NCI-H1694 treated with DMSO at 0.1 percent for 48 hours (cell line): Measurements from ENCODE around the gene PLSCR1.

Experiments
- DNase-seq: peaks from one replicate; lab custom pipeline; 2025; lab: John Stamatoyannopoulos, UW

The PLSCR1 gene, protein sequence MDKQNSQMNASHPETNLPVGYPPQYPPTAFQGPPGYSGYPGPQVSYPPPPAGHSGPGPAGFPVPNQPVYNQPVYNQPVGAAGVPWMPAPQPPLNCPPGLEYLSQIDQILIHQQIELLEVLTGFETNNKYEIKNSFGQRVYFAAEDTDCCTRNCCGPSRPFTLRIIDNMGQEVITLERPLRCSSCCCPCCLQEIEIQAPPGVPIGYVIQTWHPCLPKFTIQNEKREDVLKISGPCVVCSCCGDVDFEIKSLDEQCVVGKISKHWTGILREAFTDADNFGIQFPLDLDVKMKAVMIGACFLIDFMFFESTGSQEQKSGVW

DNA sequence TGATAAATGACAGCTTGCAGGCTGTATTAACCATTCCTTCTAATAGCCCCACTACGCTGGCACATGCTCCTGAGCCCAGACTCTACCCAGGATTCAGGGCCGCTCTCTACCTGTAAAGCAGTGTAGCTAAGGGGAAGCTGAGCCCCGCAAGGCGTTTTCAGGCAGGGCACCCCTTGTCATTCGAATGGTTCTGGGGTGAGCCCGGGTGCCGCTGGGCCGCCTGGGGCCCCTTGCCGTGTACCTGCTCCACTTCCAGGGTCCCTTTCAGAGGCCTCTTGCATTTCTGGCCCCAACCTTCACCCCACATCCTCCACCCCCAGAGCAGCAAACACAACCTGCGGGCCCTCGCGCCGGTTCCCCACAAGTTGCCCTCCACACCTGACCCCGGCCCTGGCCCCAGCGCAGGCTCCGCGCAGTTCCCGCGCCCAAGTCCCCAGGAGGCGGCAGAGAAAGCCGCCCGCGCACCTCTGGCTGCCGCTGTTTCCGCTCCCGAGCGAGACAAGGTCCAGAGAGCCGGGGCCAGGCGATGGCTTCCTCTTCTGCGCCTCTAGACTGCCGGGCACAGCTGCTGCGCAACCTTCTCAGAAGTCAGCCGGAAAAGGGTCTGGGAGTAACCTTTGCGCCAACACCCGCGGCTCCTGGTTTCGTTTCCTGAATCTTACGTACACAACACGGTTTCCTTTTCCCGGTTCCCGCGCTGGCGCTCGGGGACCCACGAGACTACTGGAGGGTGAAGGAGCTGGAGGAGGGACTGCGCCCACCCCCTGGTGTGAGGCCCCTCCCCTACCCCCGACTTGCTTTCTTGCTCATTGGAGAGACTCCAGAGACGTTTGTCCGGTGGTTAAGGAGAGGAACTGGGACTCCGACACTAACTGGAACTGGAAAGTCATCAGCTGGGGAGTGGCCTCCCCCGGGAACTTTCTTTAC lies at the start of gene PLSCR1:
TSS of gene PLSCR1 (minus strand) at position 606 of the 927 bp plus-strand sequence. CDS start 8,055 bp downstream, outside the sequence.
- DNase-seq = peak; percentile 43

DNA sequence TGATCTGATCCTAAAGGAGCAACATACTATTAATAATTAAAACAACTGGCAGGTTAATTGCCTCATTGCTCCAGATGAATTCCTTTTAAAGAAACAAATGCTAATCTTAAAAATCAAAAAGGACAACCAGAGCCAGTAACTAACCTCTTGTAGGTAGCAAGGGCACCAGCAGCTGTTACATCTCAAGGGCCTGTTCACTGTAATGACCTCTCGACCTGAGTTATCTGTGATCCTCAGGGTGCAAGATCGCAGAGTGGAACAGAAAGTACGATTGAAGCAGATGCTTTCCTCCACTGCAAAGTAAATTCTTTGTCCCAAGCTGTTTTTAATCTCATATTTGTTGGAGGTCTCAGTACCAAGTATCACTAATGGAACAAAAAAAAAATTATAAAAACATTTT lies 49.4 kb upstream of the PLSCR1 start:
- no peak for DNase-seq

DNA sequence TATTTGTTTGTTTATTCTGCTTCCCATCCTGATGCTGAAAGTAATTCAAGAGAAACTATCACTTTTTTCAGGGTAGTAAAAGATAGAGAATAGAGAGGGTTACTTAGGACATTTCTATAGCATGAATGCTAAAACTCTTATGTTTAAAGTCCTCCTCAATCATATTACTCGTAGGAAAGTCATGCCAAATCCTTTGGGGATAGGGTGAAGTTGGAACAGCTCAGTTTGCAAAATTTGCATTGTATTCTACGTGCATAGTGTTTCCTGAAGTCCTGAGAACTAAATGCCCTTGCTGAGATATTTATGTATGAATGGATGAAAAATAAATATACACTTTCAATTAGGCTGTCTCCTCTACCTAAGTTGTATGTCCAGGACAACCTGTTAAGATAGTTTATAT lies 46.1 kb upstream of the PLSCR1 start:
- no peak for DNase-seq

DNA sequence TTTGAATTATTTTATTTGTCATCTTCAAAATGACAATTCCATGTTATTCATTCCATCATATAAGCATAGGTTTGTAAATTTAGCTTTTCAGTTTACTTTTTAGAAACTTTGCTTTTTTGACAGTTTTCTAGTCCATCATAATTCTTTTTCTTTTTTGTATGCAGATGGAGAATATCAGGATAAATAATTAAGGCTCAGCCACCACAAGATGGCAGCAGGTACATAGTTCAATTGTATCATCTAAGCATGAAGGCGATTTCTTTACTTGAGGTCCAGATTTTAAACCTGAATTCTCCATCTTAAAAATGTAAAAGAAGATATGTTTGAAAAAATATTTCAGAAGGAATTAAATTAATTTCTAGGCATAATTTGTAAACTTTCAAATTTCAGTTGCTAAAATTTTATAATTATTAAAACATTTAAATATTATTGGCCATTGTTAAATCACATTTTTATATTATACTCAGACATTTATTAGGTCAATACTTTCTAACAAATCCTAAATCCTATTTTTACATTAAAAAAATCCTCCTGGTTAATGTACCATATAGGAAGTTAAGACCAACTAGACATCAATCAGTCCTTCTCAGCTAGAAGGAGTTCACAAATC lies 45.6 kb upstream of the PLSCR1 start:
- DNase-seq = peak; percentile 65

DNA sequence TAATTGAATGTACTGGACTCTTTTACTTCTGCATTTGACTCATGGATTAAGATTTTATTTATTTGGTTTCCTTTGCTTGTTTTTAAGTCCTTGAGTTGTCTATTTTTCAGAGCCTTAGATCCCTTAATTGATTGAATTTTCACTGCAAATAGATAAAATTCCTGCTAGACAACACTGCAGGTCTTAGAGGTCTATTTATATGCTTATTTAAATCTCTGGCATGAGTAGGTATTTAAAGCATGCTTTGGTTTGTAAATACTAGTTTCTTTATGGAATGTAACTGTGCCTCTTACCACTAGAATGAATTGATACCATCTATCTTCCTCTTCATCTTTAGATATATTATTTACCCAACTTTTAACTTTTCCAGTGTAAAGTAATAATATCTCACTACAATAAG lies 40.7 kb upstream of the PLSCR1 start:
- no peak for DNase-seq

DNA sequence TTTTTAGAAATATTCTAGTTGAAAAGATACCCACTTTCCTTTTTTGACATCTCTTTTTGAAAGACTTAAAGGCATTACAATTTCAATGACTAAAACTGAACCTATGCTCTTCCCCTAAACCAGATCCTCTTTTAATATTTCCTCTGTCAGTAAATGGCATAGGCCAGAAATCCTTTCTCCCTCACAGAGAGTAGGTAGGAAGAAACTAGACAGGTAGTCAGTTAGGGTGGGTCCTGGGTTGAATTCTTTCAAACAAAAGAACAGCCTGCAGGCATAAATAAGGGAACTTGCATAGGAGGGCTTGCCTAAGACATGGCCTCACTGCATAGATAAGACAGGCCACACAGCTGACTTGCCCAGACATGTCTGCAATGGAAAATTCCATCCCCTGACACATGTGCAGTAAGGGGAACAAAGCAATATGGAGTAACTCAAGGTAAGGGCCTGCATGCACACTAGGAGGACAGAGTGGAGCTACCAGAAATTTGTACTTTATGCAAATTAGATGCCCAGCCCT lies 37.6 kb upstream of the PLSCR1 start:
- no peak for DNase-seq

DNA sequence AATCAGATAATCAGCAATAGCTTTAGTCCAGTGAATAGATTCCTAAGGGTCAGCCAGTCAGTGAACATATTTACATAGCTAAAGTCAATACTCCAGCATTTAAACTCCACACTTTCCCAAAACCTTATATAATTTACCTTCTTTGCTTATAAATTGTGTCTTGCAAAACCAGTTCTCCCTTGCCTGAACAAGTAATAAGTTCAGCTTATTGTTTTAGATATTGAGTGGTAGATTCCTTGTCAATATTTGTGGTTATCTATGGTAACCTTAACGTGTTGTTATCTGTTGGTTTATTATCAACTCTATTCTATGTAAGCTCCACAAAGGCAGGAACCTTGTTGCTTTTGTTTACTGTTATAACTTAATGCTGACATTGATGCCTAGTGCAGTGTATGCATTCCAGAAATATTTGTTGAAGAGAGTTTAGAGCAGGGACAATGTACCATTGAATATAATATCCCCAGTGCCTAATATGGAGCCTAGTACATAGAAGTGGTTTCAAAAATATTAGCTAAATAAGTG lies 36.7 kb upstream of the PLSCR1 start:
- DNase-seq = no peak

DNA sequence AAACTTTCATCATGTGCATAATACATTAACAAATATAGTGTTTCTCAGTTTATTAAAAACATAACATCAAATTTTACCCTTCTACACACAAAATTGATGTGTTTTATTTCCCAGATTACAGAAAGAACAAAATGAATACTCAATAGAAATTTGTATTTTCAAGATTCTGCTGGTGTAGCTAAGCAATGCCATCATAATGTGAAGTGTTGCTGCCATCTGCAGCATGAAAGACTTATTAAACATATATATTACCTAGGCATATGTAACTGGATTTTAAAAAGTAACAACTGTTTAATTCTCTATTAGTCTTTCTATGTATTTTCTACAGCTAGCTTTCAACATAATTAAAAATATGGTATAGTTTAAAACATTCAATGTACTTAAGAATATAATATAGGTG lies 33.3 kb upstream of the PLSCR1 start:
- DNase-seq = no peak

DNA sequence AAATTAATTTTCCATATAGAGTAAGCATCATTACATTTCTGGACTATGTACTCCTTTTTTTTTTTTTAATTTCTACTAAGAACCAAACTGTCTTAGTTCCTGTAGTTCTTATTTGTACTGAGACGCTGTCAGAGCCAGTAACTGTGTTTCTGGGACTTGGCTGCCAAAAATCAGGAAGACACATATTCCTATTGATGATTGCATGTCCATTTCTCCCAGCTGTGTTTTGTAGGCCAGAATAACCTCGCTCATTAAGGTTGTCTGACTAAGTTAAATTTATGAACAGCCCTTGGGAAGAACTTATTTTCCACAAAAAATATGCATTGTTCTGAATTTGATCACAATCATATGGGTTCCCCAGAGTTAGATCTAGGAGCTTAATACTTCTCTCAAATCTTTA lies 31.2 kb upstream of the PLSCR1 start:
- no peak for DNase-seq

DNA sequence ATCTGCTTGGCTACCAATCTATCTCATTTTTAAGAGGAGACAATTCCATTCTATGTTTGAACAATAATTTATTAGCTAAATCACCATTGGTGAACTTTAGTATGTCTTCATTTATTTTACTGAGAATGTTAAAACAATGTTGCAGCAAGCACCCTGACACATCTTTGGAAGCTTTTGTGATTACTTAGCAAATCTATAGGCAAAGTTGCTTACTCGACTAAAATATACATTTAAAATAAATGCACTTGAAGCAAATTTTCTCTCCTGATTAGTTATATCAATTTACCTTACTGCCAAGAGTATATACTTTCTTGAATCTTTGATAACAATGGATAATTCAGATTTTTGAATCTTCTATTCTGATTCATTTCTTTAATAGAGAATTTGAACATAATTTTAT lies 29.8 kb upstream of the PLSCR1 start:
- DNase-seq = no peak

DNA sequence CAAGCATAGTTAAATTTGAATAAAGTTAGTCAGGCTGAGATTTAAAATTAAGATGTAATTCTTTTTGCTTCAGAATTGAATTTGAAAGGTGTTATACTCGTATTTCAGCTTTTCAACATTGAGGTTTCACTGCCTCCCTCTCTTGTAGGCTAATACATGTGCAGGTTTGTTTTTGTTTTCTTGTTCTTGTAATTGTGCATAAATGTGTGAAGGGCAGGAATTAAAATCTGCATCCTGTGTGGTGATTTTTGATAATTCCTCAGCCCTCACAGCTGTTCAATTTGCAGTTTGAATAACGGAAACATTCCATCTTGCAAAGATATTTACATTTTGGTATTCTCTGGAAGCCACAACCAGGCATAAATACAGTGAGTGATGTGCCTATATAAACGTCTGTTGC lies 24.9 kb upstream of the PLSCR1 start:
- no peak for DNase-seq

DNA sequence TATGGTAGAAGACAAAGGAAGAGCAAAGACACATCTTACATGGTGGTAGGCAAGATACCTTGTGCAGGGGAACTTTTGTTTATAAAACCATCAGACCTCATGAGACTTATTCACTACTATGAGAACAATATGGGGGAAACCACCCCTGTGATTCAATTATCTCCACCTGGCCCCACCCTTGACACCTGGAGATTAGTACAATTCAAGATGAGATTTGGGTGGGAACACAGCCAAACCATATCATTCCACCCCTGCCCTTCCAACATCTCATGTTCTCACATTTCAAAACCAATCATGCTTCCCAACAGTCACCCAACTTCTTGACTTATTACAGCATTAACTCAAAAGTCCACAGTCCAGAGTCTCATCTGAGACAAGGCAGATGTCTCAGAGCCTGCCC lies 21.7 kb upstream of the PLSCR1 start:
- no peak for DNase-seq

DNA sequence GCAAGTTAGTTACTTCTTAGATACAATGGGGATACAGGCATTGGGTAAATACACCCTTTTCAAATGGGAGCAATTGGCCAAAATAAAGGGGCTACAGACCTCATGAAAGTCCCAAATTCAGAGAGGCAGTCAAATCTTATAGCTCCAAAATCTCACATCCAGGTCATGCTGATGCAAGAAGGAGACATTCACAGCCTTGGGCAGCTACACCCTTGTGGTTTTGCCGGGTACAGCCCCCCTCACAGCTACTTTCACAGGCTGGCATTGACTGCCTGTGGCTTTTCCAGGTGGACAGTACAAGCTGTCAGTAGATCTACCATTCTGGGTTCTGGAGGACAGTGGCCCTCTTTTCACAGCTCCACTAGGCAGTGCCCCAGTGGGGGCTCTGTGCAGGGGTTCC lies 17.5 kb upstream of the PLSCR1 start:
- no peak for DNase-seq

DNA sequence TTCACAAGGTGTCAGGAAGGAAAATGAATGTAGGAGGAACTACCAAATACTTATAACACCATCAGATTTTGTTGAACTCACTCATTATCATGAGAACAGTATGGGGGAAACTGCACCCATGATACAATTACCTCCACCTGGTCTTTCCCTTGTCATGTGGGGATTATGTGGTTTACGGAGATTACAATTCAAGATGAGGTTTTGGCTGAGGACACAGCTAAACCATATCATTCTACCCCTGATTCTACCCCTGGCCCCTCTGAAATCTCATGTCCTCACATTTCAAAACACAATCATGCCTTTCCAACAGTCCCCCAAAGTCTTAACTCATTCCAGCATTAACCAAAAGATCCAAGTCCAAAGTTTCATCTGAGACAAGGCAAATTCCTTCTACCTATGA lies 17.1 kb upstream of the PLSCR1 start:
- DNase-seq = no peak

DNA sequence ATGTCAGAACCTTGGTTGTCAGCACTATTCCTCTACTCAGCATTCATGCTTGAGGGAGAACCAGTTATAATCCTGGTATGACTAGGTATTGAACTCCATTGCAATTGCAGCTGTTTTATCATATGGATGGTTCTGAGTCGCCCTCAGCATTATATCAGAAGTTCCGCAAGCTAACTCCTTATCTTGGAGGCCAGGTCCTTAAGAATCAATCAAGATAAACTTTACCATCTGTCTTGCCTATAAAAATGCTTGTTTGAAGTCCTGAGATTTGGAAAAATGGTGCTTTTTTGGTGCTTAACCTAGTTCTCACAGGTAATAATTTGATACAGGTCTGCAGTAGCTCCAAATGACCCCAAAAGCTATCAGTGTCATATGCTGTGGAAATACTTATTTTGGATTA lies 16.3 kb upstream of the PLSCR1 start:
- no peak for DNase-seq

DNA sequence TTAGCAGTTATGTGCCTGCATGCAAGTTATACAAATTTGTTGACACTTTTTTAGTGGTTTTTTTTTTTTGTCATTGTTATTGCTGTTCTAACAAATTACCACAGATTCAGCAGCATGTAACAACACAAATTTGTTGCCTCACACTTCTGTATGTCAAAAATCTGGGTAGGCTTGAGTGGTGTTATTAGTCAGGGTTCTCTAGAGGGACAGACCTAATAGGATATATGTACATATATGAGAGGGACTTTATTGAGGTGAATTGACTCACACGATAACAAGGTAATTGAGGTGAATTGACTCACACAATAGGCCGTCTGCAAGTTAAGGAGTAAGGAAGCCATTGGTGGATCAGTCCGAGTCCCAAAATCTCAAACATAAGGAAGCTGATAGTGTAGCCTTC lies 15.0 kb upstream of the PLSCR1 start:
- DNase-seq = no peak

DNA sequence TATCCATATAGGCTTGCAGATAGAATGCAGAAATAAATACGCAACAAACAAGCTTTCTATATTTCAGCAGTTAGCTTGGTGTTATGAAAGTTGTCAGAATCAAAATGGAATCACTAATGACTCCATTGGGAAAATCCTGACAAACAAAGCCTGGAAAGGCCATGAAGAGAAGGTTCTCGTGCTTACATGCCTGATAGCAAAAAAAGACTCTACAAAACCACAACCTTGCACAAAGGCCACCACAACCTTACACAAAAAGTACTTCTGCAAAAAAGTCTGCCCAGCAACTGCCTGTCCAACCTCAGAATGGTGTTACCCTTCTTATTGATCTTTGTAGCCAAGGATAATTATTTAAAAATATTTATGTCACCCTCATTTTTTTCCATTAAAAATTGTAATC lies 14.4 kb upstream of the PLSCR1 start:
- no peak for DNase-seq

DNA sequence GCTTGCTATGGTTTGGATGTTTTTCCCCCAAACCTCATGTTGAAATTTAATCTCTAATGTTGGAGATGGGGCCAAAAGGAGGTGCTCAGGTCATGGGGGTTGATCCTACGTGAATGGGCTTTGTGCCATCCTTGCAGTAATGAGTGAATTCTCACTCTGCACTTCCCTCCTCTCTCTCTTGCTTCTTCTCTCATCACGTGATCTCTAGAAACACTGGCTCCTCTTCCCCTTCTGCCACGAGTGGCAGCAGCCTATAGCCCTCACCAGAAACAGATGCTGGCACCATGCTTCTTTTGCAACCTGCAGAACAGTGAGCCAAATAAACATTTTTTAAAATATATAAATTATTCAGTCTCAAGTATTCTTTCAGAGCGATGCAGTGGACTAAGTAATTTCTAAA lies 13.3 kb upstream of the PLSCR1 start:
- no peak for DNase-seq

DNA sequence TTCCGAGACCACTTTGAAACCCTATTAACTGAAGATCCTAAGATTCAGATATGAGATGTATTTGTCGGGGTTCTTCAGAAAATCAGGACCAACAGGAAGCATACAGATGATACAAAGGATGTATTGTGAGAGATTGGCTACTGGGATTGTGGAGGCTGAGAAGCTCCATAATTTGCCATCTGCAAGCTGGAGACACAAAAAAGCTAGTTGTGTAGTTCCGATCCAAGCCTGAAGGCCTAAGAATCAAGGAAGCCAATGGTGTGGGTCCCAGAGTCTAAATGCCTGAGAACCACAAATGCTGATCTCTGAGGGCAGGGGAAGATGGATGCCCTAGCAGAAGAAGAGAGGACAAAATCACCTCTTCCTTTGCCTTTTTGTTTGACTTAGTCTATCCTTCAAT lies 10.9 kb upstream of the PLSCR1 start:
- no peak for DNase-seq

DNA sequence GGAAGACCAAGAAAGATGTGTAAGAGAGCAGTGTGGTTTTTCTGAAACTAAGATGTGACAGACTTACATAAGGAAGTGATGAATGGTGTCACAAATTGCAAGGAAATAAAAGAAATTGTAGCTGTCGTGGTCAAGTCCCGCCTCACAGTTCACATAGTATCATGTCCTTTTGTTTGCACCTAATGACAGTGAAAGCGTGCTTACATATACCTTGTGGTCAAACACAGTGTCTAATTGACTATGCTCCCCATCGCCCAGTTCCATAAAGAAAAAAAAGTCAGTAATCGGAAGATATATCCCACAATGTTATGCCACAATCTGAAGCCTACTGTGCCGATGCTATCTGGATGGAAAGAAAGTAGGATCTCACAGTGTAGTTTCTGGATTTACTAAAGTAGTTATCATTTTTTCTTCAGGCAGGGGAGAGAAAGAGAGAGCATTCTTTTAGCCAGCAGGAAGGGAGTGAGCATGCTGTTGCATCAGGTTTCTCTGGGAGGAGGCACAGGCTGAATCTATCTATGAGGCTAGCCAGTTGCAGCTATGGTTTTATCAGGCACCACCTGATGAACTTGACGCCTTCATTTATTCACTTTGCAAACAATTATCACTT lies 9.8 kb upstream of the PLSCR1 start:
- DNase-seq = no peak

DNA sequence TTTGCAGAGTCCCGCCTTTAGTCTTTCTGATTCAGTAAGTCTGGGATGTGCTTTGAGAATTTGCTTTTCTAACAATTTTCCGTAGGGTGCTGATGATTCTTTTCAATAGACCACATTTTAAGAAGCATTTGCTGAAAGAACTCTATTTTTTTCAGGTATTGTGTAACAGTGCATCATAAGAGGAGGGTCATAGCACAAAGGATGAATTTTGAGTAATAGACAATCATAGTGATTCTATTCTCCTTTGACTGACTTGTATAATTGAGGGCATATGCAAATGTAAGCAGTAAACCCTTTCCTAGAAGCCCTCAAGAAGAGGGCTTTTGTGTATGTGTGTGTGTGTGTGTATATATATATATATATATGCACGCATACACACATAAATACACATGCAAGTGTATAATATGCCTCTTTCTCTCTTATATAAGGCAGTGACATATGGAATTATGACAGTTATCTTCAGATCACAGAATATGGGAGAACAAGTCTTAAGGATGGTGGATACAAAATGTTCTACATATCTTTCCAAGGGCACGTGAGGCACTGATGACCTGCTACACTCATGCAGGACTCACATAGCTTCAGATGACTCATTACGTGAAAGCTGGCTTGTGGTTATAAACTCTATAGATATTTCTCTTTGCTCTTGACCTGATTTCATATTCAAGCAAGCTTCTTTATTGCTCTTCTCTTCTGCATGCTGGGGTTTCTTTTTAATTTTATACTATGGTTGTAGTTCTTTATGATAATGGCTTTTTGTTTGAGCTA lies 6.5 kb upstream of the PLSCR1 start:
- DNase-seq = no peak
